Stimulated activated CD4-positive, alpha-beta T cell treated with anti-CD3 and anti-CD28 coated beads, Interleukin-2, amount 100 ng/mL, for 24 hours (primary cell): Measurements from ENCODE around the gene SF3B4.
"Not testable (repeated sequence)": the region's sequence is repeated elsewhere in the genome, so short reads cannot be mapped to it uniquely, and the experiment has no call there.

Experiments
- DNase-seq, 2 donors: peaks; one replicate each; pipeline ENCODE4 v3.0.0-alpha.2; 2020

SF3B4 gene, protein sequence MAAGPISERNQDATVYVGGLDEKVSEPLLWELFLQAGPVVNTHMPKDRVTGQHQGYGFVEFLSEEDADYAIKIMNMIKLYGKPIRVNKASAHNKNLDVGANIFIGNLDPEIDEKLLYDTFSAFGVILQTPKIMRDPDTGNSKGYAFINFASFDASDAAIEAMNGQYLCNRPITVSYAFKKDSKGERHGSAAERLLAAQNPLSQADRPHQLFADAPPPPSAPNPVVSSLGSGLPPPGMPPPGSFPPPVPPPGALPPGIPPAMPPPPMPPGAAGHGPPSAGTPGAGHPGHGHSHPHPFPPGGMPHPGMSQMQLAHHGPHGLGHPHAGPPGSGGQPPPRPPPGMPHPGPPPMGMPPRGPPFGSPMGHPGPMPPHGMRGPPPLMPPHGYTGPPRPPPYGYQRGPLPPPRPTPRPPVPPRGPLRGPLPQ

GRCh38 chr1:149927563-149928400, at the start of gene SF3B4:
Gene SF3B4 (minus strand): TSS chr1:149927803. CDS start chr1:149927759, 44 bp downstream.
- DNase-seq: peak; percentile 95 to 96

DNA sequence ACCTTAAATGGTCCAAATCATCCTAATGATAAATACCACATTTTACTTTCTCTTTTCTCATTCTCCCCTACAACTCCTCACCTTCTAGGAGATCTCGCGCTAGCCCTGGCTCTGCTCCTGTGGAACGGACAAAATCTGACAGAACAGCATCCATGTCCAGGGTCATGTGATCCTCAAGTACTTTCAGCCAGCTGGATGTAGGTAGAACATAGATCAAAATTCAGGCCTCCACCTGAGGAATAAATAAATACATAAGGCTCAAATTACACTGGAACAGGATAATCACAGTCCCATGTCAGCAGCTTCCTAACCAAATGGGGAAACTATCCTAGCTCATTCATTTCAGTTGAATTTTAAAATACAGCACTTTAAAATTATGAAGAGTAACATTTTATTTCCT, 49.7 kb upstream of the SF3B4 start:
- no peak for DNase-seq

DNA sequence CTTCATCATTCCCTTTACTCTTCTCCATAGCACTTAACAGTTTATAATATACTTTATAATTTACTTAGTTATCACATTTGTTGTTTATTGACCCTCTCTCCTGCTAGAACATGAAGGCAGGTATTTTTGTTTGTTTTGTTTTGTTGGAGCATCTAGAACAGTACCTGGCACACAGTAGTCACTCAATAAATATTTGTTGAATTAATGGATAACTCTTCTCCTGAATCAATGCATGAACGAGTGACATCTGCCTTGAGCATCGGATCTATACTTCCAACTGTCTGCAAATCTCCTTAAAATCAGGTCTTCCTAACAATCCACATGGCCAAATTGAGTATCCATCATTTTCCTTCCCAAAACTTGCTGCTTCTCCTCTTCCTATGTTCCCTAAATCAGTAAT, 44.9 kb upstream of the SF3B4 start:
- DNase-seq: no peak

DNA sequence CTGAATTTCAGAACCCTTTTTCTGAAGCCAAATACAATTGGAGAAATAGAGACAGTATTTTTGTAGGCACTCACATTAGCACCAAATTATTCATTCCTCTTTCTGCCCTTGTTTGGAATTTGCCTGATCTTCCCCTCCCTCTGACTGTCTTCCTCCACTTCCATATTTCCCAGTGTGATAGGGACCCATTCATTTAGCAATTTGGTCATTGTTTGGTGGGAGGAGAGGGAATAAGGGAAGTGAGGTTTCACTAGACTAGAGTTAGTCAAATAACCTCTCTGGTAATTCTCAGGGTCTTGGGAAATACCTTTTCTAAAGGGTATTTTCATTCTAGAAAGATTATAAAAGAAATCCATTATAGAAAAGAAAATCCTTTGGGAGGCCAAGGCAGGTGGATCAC, 40.0 kb upstream of the SF3B4 start:
- DNase-seq: no peak

DNA sequence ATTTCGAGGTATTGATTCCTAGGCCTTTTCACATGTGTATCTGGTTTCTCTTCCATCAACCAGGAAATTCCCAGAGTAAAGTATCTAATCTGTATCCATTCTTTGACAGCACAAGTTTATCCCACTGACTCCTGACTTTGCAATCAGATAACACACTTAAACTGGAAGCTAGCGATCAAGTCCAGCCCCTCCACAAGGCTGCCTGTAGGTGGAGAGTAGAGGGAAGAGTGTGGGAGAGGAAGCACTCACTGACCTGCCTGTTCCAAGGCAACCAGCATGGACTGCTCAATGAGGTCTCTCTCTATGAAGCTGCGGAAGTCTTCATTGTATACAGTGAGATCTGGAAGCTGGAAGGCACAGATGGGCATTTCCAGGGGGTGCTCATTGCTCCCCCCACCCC, 39.4 kb upstream of the SF3B4 start:
- no peak for DNase-seq

DNA sequence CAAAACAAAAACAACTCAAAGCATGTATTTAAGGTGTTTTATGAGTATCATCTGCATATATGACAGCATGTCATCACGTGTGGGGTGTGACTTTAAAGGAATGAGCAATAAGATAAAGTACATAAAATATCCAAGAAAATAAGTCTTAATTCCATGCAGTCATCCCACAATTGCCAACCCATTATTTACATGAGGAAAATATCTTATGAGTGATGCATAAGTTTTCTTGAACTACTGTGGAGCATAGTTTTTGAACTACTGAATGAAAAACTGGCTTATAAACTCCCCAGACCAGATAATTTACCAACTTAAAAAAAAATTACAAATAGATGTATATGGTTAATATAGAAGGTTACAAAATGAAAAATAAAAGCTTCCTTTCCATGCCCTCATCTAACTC, 38.8 kb upstream of the SF3B4 start:
- DNase-seq: no peak

- DNase-seq: no peak
Measured at GRCh38 chr1:149965440-149965839, 37.8 kb upstream of the SF3B4 start.

GRCh38 chr1:149963358-149963757, 35.8 kb upstream of the SF3B4 start:
- no peak for DNase-seq

GRCh38 chr1:149962736-149963135, 35.1 kb upstream of the SF3B4 start:
- DNase-seq: no peak

- DNase-seq: peak; percentile 29 to 37
Measured at GRCh38 chr1:149962039-149962647, 34.5 kb upstream of the SF3B4 start.

- DNase-seq: not testable (repeated sequence)
Measured at GRCh38 chr1:149957548-149957947, 29.9 kb upstream of the SF3B4 start.

DNA sequence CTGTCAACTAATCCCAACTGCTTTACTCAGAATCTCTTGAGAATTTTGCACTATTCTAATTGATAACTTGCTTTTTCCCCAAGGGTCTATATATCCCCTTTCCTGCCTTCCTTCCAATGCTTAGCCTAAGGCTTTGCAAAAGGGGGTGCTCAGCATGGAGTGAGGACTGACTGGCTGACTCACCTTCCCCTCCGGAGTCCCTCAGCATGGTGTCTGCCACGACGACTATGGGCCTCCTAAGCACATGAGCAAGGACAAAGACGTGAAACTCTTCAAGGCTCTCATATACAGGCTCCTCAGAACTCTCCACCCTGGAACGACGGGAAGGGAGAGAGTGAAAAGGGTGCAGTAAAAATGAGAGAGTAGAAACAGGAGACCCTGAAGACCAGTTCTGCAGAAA, 22.3 kb upstream of the SF3B4 start:
- DNase-seq: no peak

DNA sequence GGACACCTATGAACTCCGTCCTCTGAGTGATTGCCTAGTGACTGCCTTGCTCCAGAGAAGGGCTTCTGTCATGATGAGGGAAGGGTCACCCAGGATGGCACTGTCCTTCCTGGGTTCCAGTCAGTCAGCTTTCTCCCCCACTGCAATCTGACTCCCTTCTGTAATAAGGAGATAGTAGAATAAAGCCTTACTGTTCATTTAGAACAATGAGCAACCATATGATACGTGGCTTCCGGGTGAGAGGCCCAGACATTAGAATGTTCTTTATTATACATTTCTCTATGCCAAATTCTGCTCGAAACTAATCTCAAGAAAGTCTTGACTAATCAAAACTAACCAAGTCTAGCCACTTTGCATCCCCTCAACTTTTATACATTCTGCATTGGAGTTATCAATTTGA, 17.6 kb upstream of the SF3B4 start:
- DNase-seq: no peak

- no peak for DNase-seq
Measured at GRCh38 chr1:149942885-149943284, 15.3 kb upstream of the SF3B4 start.

- DNase-seq: no peak
Measured at GRCh38 chr1:149942207-149942606, 14.6 kb upstream of the SF3B4 start.

- no peak for DNase-seq
Measured at GRCh38 chr1:149940427-149940826, 12.8 kb upstream of the SF3B4 start.

DNA sequence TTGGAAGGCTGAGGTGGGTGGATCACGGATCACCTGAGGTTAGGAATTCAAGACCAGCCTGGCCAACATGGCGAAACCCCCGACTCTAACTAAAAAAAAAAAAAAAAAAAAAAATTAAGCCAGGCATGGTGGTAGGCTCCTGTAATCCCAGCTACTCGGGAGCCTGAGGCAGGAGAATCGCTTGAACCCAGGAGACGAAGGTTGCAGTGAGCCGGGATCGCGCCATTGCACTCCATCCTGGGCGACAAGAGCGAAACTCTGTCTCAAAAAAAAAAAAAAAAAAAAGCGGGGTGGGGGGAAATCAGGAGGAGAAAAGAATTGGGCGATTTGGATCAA, 11.0 kb upstream of the SF3B4 start:
- DNase-seq: not testable (repeated sequence)

DNA sequence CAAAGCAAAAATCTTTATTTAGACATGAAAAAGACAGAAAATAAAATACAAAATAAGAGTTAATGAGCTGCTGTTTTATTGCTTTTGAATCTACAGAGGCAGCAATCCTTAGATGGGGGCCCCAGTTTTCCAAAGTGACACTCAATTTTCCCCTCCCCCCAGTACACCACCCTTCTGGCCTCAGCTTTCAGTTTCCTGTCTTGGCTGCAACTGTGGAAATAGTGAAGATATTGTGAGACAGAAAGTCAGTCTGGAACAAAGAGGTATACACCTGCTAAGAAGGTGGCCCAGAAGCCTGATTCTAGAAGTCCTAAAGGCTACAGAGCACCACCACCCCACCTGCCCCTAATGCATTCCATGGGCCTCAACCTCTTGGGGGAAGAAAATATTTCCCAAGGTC, 10.2 kb upstream of the SF3B4 start:
- DNase-seq: no peak

DNA sequence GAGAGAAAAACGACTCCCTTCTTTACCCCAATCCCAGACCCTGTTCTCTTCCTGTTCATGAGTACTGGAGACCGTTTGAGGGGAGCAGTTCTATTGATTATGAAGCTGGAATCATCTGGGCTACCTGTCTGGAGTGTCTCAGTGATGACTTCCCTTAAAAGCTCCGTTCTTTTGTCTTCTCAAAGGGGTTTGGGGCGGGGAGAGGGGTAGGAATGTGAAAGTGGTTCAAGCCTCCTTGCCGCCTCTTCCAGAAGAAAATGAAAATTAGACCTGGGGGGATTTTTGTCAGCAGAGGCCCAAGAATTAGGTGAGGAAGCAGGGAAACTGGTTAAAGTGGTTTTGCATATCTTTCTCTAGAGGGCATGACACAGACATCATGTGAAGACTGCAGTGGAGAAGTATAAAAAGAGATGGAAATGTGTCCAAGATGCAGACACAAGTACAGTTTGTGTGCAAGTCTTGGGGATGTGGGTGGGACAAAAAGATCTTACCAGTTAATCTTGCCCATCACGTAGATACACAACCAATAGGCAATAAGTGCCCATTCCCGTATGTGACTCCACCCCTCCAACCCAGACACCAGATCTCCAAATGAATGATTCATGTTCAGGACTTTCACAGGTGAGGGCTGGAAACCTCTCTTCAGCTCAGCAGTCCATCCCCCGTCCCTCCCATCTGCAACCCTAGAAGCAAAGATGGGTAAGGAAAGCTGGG, 9.5 kb upstream of the SF3B4 start:
- no peak for DNase-seq

GRCh38 chr1:149936170-149936991, 8.8 kb upstream of the SF3B4 start, which contains the start of gene MTMR11:
Gene MTMR11 (minus strand): TSS chr1:149936879. CDS start chr1:149936647, 232 bp downstream.
- DNase-seq: no peak

GRCh38 chr1:149934356-149934755, 6.8 kb upstream of the SF3B4 start:
- DNase-seq: no peak

DNA sequence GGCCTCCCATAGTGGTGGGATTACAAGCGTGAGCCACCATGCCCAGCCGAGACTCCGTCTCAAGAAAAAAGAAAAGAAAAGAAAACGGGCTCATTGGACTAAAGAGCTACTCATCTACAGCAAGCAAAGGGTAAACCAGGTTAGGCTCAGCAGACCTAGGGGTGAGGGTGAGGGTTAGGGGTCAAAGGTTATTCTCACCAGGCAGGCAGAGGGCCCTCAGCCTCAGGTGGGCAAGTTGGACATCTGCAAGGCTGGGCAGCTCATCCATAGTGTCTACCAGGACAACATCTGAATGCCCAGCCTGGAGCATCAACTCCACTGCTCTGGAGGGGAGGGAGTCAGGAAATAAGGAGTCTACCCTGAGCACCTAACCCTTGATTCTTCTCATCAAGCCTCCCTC, 5.6 kb upstream of the SF3B4 start:
- DNase-seq: no peak
